Neuronal stem cell (in vitro differentiated cells): Measurements from ENCODE around the gene RAB44.

Source experiments
- DNase-seq: peaks from one replicate; pipeline ENCODE4 v3.0.0-alpha.2; 2013; ENCODE audit warnings: low spot score
- H2AFZ ChIP-seq: one replicate; pipeline ENCODE4 v1.6.1; 2013; ENCODE audit warnings: mild to moderate bottlenecking, low read length, inconsistent platforms
- H2AK5ac ChIP-seq: 2 replicates; pipeline ENCODE4 v1.6.1; 2013; ENCODE audit warnings: low read depth, mild to moderate bottlenecking, inconsistent platforms, low read length, moderate library complexity, mixed read lengths
- H2BK120ac ChIP-seq: 2 replicates; pipeline ENCODE4 v1.6.1; 2013; ENCODE audit warnings: low read depth, mild to moderate bottlenecking, inconsistent platforms, low read length, moderate library complexity, mixed read lengths
- H2BK12ac ChIP-seq: one replicate; pipeline ENCODE4 v1.6.1; 2013; ENCODE audit warnings: low read length, inconsistent platforms
- H2BK15ac ChIP-seq: 2 replicates; pipeline ENCODE4 v1.6.1; 2013; ENCODE audit warnings: mild to moderate bottlenecking, low read length, inconsistent platforms, mixed read lengths
- H2BK5ac ChIP-seq: one replicate; pipeline ENCODE4 v1.6.1; 2013; ENCODE audit warnings: inconsistent platforms, mild to moderate bottlenecking, low read length, moderate library complexity
- H3K14ac ChIP-seq: one replicate; pipeline ENCODE4 v1.6.1; 2013; ENCODE audit warnings: low read length, inconsistent platforms
- H3K18ac ChIP-seq: 2 replicates; pipeline ENCODE4 v1.6.1; 2013; ENCODE audit warnings: low read length, inconsistent platforms
- H3K23ac ChIP-seq: 2 replicates; pipeline ENCODE4 v1.6.1; 2013; ENCODE audit warnings: low read depth, mild to moderate bottlenecking, mixed read lengths, low read length, inconsistent platforms; ENCODE audit not compliant: poor library complexity
- H3K27ac ChIP-seq: replicated peaks from 3 replicates; pipeline ENCODE4 v1.5.1; 2013; ENCODE audit warnings: low read length, inconsistent platforms
- H3K27me3 ChIP-seq, 3 experiments: 2 replicates each; pipeline ENCODE4 v1.6.1; 2013; ENCODE audit warnings: low read length in 3 of 3, mild to moderate bottlenecking in 2 of 3, inconsistent platforms in 1 of 3, low read depth in 1 of 3, mixed read lengths in 1 of 3, moderate library complexity in 1 of 3; ENCODE audit not compliant: control insufficient read depth in 3 of 3, insufficient read depth in 3 of 3
- H3K36me3 ChIP-seq, 2 donors: replicated peaks in 1 of 2; 2 replicates each; pipeline ENCODE4 v1.6.1; 2013; ENCODE audit warnings: low read length in 2 of 2; ENCODE audit not compliant: control insufficient read depth in 2 of 2, insufficient read depth in 2 of 2
- H3K4ac ChIP-seq: 2 replicates; pipeline ENCODE4 v1.6.1; 2013; ENCODE audit warnings: inconsistent platforms, mild to moderate bottlenecking, low read length, moderate library complexity
- H3K4me1 ChIP-seq, 2 donors: 1 replicate in 1 of 2; 2 replicates in 1 of 2; pipeline ENCODE4 v1.6.1; 2013; ENCODE audit warnings: low read length in 2 of 2, low read depth in 1 of 2; ENCODE audit not compliant: control insufficient read depth in 2 of 2, insufficient read depth in 1 of 2
- H3K4me2 ChIP-seq: one replicate; pipeline ENCODE4 v1.6.1; 2013; ENCODE audit warnings: mild to moderate bottlenecking, low read length, inconsistent platforms; ENCODE audit not compliant: insufficient read depth, poor library complexity, severe bottlenecking
- H3K4me3 ChIP-seq, 2 donors: 2 replicates each; pipeline ENCODE4 v1.5.1; 2013; ENCODE audit warnings: low read length in 2 of 2, mild to moderate bottlenecking in 2 of 2, inconsistent platforms in 1 of 2, moderate library complexity in 1 of 2
- H3K79me1 ChIP-seq: one replicate; pipeline ENCODE4 v1.6.1; 2013; ENCODE audit warnings: low read depth, mild to moderate bottlenecking, inconsistent platforms, low read length, moderate library complexity
- H3K9ac ChIP-seq: one replicate; pipeline ENCODE4 v1.6.1; 2013; ENCODE audit warnings: mild to moderate bottlenecking, low read depth, low read length, inconsistent platforms; ENCODE audit not compliant: poor library complexity
- H3K9me3 ChIP-seq, 2 donors: replicated peaks in 1 of 2; 2 replicates each; pipeline versions ENCODE3 to v1.6.1; 2013; ENCODE audit warnings: low read length in 2 of 2, mild to moderate bottlenecking in 2 of 2, inconsistent platforms in 1 of 2, low read depth in 1 of 2, mixed read lengths in 1 of 2, moderate library complexity in 1 of 2; ENCODE audit not compliant: control insufficient read depth in 2 of 2, insufficient read depth in 1 of 2
- H4K8ac ChIP-seq: one replicate; pipeline ENCODE4 v1.6.1; 2013; ENCODE audit warnings: low read depth, mild to moderate bottlenecking, inconsistent platforms, low read length, moderate library complexity
- H4K91ac ChIP-seq: one replicate; pipeline ENCODE4 v1.6.1; 2013; ENCODE audit warnings: low read length, low read depth, mild to moderate bottlenecking, inconsistent platforms; ENCODE audit not compliant: poor library complexity
- WGBS, 2 donors: extraction: QIAGEN DNeasy Blood & Tissue Kit; methylation state at CpG; one replicate each; pipeline ENCODE4 v1.1.7; 2013; ENCODE audit warnings: missing lambda C conversion rate in 2 of 2, mixed read lengths in 1 of 2; ENCODE audit not compliant: insufficient read length in 2 of 2, insufficient replicate concordance in 1 of 2; ENCODE audit errors: extremely low coverage in 2 of 2; 5-methylcytosine and 5-hydroxymethylcytosine counted together

Gene RAB44

DNA sequence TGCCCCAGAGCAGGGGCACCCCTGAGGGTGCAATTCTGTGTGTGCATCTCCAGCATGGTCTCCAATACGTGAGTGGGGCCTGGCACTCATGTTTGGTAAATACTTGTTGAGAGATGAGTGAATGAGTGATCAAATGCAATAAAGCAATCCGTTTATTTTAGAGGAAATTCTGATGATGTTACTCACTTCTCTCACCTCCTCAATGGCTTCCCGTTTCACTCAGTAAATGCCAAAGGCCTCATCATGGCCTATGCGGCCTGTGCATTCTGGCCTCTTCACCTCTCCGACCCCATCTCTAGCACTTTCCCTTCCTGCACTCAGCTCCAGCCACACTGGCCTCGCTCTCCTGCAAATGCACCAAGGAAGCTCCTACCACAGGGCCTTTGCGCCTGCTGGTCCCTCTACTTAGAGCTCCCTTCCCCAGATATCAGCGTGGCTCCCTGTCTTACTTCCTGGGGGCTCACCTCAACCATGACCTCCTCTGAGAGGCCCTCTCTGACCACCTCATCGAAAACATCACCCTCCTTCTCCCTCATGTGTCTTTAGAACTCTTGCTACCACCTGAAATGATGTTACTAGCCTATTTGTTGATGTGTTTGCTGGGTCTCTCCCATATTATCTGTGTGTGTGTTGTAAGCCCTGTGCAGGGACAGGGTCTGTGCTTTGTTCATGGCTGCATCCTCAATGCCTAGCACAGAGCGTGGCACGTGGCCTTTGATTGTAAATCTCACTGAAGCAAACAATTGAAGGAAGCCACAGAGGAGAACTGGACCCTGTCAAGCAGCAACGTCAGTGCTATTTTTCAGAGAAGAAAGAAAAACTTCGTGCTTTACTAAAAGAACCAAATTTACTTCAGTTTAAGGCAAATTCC is 42.6 kb downstream of the RAB44 start:
- peak overlapping the region; percentile 39 for H3K23ac ChIP-seq
- no peaks in the 10 kb centered on the region for H3K9me3 ChIP-seq
- no peaks in the 10 kb centered on the region for H3K79me1 ChIP-seq
- peak overlapping the region; percentile 66 for H3K4ac ChIP-seq
- no peak overlapping the region for H4K91ac ChIP-seq
- H2BK120ac ChIP-seq = no peak overlapping the region
- no CpG with 5 or more reads among the region's 13 CpGs for WGBS, 2 donors
- no peak for DNase-seq
- H3K18ac ChIP-seq = peak overlapping the region; percentile 13
- H2BK15ac ChIP-seq = no peak overlapping the region
- H3K4me3 ChIP-seq = no peak overlapping the region
- no peak overlapping the region for H3K9ac ChIP-seq
- no peak overlapping the region for H3K27ac ChIP-seq
- H2BK12ac ChIP-seq = no peak overlapping the region
- no peak overlapping the region for H4K8ac ChIP-seq
- H3K4me2 ChIP-seq = no peak overlapping the region
- H3K27me3 ChIP-seq = peaks cover 0 to 53% (median 0%) of the 10 kb centered on the region in 3 experiments
- no peak overlapping the region for H2AFZ ChIP-seq
- H2BK5ac ChIP-seq = no peak overlapping the region
- no peak overlapping the region for H3K14ac ChIP-seq
- peaks cover 10 to 12% of the 10 kb centered on the region in 2 donors for H3K4me1 ChIP-seq
- H3K36me3 ChIP-seq = no peaks in the 10 kb centered on the region
- H2AK5ac ChIP-seq = no peak overlapping the region

DNA sequence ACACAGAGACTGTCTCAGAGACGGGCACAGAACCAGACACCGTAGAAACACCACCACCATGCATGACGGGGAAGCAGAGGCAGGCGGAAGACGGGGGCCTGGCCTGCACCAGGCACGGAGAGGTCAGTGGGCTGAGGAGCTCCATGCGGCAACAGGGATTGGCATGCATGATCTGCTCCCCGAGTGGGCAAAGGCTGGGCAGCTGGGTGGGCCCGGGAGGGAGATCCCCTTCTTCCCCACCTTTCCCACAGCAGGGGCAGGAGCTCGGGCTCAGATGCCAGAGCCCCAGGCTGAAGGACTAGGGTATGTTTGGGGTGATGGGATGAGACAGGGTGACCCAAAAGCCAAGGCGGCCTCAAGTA is 43.2 kb downstream of the RAB44 start:
- Histone ChIP-seq H3K18ac (peak overlapping the region; percentile 36), H3K4me1 (peaks cover 6 to 8% of the 10 kb centered on the region in 2 donors), H2AK5ac (peak overlapping the region; percentile 29), H3K4me2 (no peak overlapping the region), H4K91ac (no peak overlapping the region), H3K14ac (peak overlapping the region; percentile 32), H2BK12ac (no peak overlapping the region), H3K79me1 (no peaks in the 10 kb centered on the region), H3K9ac (no peak overlapping the region), H3K4me3 (no peak overlapping the region), H3K23ac (no peak overlapping the region), H3K27ac (no peak overlapping the region), H3K36me3 (no peaks in the 10 kb centered on the region), H2AFZ (no peak overlapping the region), H4K8ac (no peak overlapping the region), H3K27me3 (peaks cover 0 to 49% (median 0%) of the 10 kb centered on the region in 3 experiments), H2BK120ac (no peak overlapping the region), H3K4ac (no peak overlapping the region), H3K9me3 (no peaks in the 10 kb centered on the region), H2BK5ac (no peak overlapping the region), H2BK15ac (no peak overlapping the region)
- WGBS, 2 donors = no CpG with 5 or more reads among the region's 11 CpGs
- DNase-seq = no peak

DNA sequence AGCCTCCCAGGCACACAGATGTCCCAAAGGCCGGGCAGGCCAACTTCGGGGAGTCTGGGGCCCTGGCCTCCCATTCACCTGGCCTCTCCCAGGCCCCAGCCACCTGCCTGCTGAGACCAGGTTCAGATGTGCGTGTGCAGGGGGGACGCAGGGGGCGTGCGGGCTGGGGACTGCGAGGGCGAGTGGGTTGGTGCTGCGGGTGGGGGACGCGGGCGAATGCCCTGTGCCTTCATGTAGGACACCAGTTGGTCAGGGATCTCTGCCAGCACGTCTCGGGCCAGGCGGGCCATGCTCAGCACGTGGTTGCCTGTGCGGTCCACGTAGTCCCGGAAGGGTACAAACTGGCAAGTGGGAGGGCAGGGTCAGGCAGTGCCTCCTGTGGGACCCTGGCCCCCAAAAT is 44.5 kb downstream of the RAB44 start:
- no peak overlapping the region for H3K27ac ChIP-seq
- H3K27me3 ChIP-seq = peaks cover 0 to 51% (median 0%) of the 10 kb centered on the region in 3 experiments
- H3K36me3 ChIP-seq = no peaks in the 10 kb centered on the region
- H2BK15ac ChIP-seq = peak overlapping the region; percentile 45
- no peak overlapping the region for H4K8ac ChIP-seq
- H2BK5ac ChIP-seq = no peak overlapping the region
- no peak overlapping the region for H2AFZ ChIP-seq
- no peak for DNase-seq
- no CpG with 5 or more reads among the region's 19 CpGs for WGBS, 2 donors
- H3K4me2 ChIP-seq = no peak overlapping the region
- no peak overlapping the region for H3K4me3 ChIP-seq
- H3K23ac ChIP-seq = no peak overlapping the region
- H3K79me1 ChIP-seq = no peaks in the 10 kb centered on the region
- H3K9ac ChIP-seq = peak overlapping the region; percentile 10
- no peak overlapping the region for H4K91ac ChIP-seq
- peaks cover 6 to 8% of the 10 kb centered on the region in 2 donors for H3K4me1 ChIP-seq
- no peak overlapping the region for H2BK12ac ChIP-seq
- peak overlapping the region; percentile 72 for H3K18ac ChIP-seq
- H3K9me3 ChIP-seq = no peaks in the 10 kb centered on the region
- peak overlapping the region; percentile 30 for H2AK5ac ChIP-seq
- no peak overlapping the region for H3K14ac ChIP-seq
- H3K4ac ChIP-seq = peak overlapping the region; percentile 7
- no peak overlapping the region for H2BK120ac ChIP-seq

DNA sequence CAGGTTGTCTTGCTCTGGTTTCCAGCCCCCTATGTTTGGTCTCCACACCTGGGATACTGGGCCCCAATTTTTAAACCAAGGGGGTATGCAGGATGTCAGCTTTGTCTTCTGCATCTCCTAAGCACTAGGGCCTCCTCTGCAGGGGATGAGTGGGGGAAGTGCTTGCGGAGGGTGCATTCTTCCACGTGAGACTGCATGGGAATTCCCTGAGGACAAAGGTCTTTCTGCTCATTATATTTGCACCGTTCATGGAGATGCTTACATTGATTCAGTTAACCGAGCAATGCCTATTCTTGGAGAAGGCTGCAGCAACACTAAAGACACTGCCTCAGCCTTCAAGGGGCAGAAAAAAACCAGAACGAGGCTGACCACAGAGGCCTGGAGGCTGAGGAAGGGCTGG is 45.4 kb downstream of the RAB44 start:
- no peak overlapping the region for H2BK120ac ChIP-seq
- H3K4ac ChIP-seq = no peak overlapping the region
- no peaks in the 10 kb centered on the region for H3K79me1 ChIP-seq
- no peaks in the 10 kb centered on the region for H3K9me3 ChIP-seq
- H2AFZ ChIP-seq = no peak overlapping the region
- WGBS, 2 donors = no CpG with 5 or more reads among the region's 5 CpGs
- H3K4me2 ChIP-seq = no peak overlapping the region
- no peak overlapping the region for H2BK12ac ChIP-seq
- no peaks in the 10 kb centered on the region for H3K36me3 ChIP-seq
- peaks cover 0 to 45% (median 0%) of the 10 kb centered on the region in 3 experiments for H3K27me3 ChIP-seq
- no peak overlapping the region for H4K91ac ChIP-seq
- H3K23ac ChIP-seq = no peak overlapping the region
- no peak overlapping the region for H2BK5ac ChIP-seq
- H3K18ac ChIP-seq = no peak overlapping the region
- H3K14ac ChIP-seq = no peak overlapping the region
- H3K9ac ChIP-seq = no peak overlapping the region
- H3K27ac ChIP-seq = no peak overlapping the region
- no peak overlapping the region for H2AK5ac ChIP-seq
- H3K4me3 ChIP-seq = no peak overlapping the region
- DNase-seq = no peak
- no peak overlapping the region for H4K8ac ChIP-seq
- H3K4me1 ChIP-seq = peaks cover 6 to 8% of the 10 kb centered on the region in 2 donors
- H2BK15ac ChIP-seq = no peak overlapping the region
